Endodermal cell (in vitro differentiated cells): ENCODE measurements around the gene SPTLC1. TPM values are rescaled to one million over a fixed set of nuclear protein-coding genes. Genes with fewer than 3 reads are reported as not detected.
"Not testable (repeated sequence)": the region's sequence is repeated elsewhere in the genome, so short reads cannot be mapped to it uniquely, and the experiment has no call there.

Source experiments
- DNase-seq: peaks from one replicate; pipeline ENCODE4 v3.0.0-alpha.2; 2017
- H3K27ac ChIP-seq: 2 replicates; pipeline ENCODE4 v1.5.1; 2013; ENCODE audit warnings: mild to moderate bottlenecking, low read depth, low read length, moderate library complexity
- H3K27me3 ChIP-seq: 2 replicates; pipeline ENCODE4 v1.6.1; 2013; ENCODE audit warnings: mild to moderate bottlenecking, low read length, moderate library complexity; ENCODE audit not compliant: insufficient read depth, control insufficient read depth, poor library complexity, severe bottlenecking
- H3K36me3 ChIP-seq: 2 replicates; pipeline ENCODE4 v1.7.0; 2013; ENCODE audit warnings: mild to moderate bottlenecking, low read length, moderate library complexity; ENCODE audit not compliant: control insufficient read depth, insufficient read depth
- H3K4me1 ChIP-seq: one replicate; pipeline ENCODE4 v1.7.0; 2013; ENCODE audit warnings: low read length; ENCODE audit not compliant: control insufficient read depth, insufficient read depth
- H3K4me3 ChIP-seq: 2 replicates; pipeline ENCODE4 v1.5.1; 2013; ENCODE audit warnings: mild to moderate bottlenecking, low read length, moderate library complexity
- H3K9ac ChIP-seq: 2 replicates; pipeline ENCODE4 v1.6.1; 2013; ENCODE audit warnings: mild to moderate bottlenecking, low read length, moderate library complexity; ENCODE audit not compliant: poor library complexity, severe bottlenecking; ENCODE audit errors: extremely low read depth
- H3K9me3 ChIP-seq: 2 replicates; pipeline ENCODE4 v1.6.1; 2013; ENCODE audit warnings: mild to moderate bottlenecking, low read length, moderate library complexity; ENCODE audit not compliant: control insufficient read depth
- H3K27ac Mint-ChIP-seq: 2 replicates; pipeline ENCODE4 v1.8.0; 2020; ENCODE audit warnings: mixed read lengths
- H3K27me3 Mint-ChIP-seq: 2 replicates; pipeline ENCODE4 v1.8.0; 2021; ENCODE audit warnings: mild to moderate bottlenecking, mixed read lengths; ENCODE audit not compliant: insufficient read depth
- H3K36me3 Mint-ChIP-seq: 2 replicates; pipeline ENCODE4 v1.8.0; 2020; ENCODE audit warnings: low read depth, mixed read lengths
- H3K4me1 Mint-ChIP-seq: 2 replicates; pipeline ENCODE4 v1.8.0; 2020; ENCODE audit warnings: mixed read lengths
- H3K4me3 Mint-ChIP-seq: 2 replicates; pipeline ENCODE4 v1.8.0; 2020; ENCODE audit warnings: mild to moderate bottlenecking, moderate library complexity, mixed read lengths
- H3K9me3 Mint-ChIP-seq: 2 replicates; pipeline ENCODE4 v1.8.0; 2020; ENCODE audit warnings: mild to moderate bottlenecking, mixed read lengths
- CTCF ChIP-seq: fragments of 200-600 bp; sonication (generic); conservative IDR thresholded peaks from 2 replicates; pipeline ENCODE4 v1.5.0; 2021; ENCODE audit warnings: antibody characterized with exemption, mild to moderate bottlenecking
- WGBS, 2 experiments: methylation state at CpG; one replicate each; pipeline versions ENCODE4 v1.1.5 to v1.1.7; 2013; ENCODE audit warnings: missing lambda C conversion rate in 2 of 2, mixed read lengths in 1 of 2; ENCODE audit not compliant: insufficient coverage in 1 of 2, insufficient read length in 1 of 2; 5-methylcytosine and 5-hydroxymethylcytosine counted together
- total RNA-seq, 2 donors: library from RNA; stranded (reverse); fragmentation: NEBNext Ultra II Directional in 1 of 2; extraction: Animal tissue kit (Norgen Biotek cat#: 25700) in 1 of 2; gene quantifications; 2 replicates in 1 of 2; 3 replicates in 1 of 2; pipeline ENCODE4 v1.2.1, GENCODE V29; 2021

Gene SPTLC1
- total RNA-seq, 2 donors from 2014 or later, result 68.3 to 75.6 TPM

GRCh38 chr9:92136184-92136858 is 21.1 kb upstream of the SPTLC1 start:
- Mint-ChIP-seq H3K27me3 (peaks cover 26% of the 10 kb centered on the region), H3K4me1 (peaks cover 10% of the 10 kb centered on the region), H3K9me3 (no peaks in the 10 kb centered on the region), H3K36me3 (no peaks in the 10 kb centered on the region), H3K27ac (no peak overlapping the region), H3K4me3 (no peak overlapping the region)
- Histone ChIP-seq H3K4me1 (no peaks in the 10 kb centered on the region), H3K9me3 (no peaks in the 10 kb centered on the region), H3K36me3 (no peaks in the 10 kb centered on the region), H3K27ac (no peak overlapping the region), H3K27me3 (peaks cover 9% of the 10 kb centered on the region), H3K9ac (no peak overlapping the region), H3K4me3 (no peak overlapping the region)
- 88 to 90% methylated on average over 6 to 19 of the region's 19 CpGs for WGBS, 2 experiments
- TF ChIP-seq CTCF, result no peak
- no peak for DNase-seq

GRCh38 chr9:92135576-92135975 is 20.4 kb upstream of the SPTLC1 start:
- TF ChIP-seq CTCF, result no peak
- no peaks in the 10 kb centered on the region for H3K36me3 Mint-ChIP-seq
- H3K27ac Mint-ChIP-seq, result no peak overlapping the region
- no peak overlapping the region for H3K9ac ChIP-seq
- peaks cover 5% of the 10 kb centered on the region for H3K9me3 Mint-ChIP-seq
- peaks cover 3% of the 10 kb centered on the region for H3K27me3 ChIP-seq
- DNase-seq, result no peak
- H3K9me3 ChIP-seq, result no peaks in the 10 kb centered on the region
- H3K4me1 ChIP-seq, result no peaks in the 10 kb centered on the region
- H3K4me3 ChIP-seq, result no peak overlapping the region
- H3K4me1 Mint-ChIP-seq, result peaks cover 5% of the 10 kb centered on the region
- H3K27ac ChIP-seq, result no peak overlapping the region
- no peak overlapping the region for H3K4me3 Mint-ChIP-seq
- H3K27me3 Mint-ChIP-seq, result peaks cover 20% of the 10 kb centered on the region
- H3K36me3 ChIP-seq, result no peaks in the 10 kb centered on the region
- 85 to 89% methylated on average over 5 to 7 of the region's 7 CpGs for WGBS, 2 experiments

GRCh38 chr9:92133949-92134604 is 18.9 kb upstream of the SPTLC1 start:
- Histone ChIP-seq H3K27ac (no peak overlapping the region), H3K9me3 (no peaks in the 10 kb centered on the region), H3K27me3 (no peaks in the 10 kb centered on the region), H3K4me3 (no peak overlapping the region), H3K9ac (no peak overlapping the region), H3K4me1 (no peaks in the 10 kb centered on the region), H3K36me3 (no peaks in the 10 kb centered on the region)
- WGBS, 2 experiments, result 33 to 69% methylated on average over 4 to 19 of the region's 19 CpGs
- Mint-ChIP-seq H3K9me3 (peaks cover 5% of the 10 kb centered on the region), H3K36me3 (no peaks in the 10 kb centered on the region), H3K4me3 (peak overlapping the region; percentile 30), H3K27ac (no peak overlapping the region), H3K4me1 (peaks cover 5% of the 10 kb centered on the region), H3K27me3 (peaks cover 17% of the 10 kb centered on the region)
- DNase-seq, result peak; percentile 97
- peak; percentile 99 for TF ChIP-seq CTCF

GRCh38 chr9:92132913-92133312 is 17.7 kb upstream of the SPTLC1 start:
- not testable (repeated sequence) for H3K4me3 ChIP-seq, H3K4me1 ChIP-seq, H3K36me3 Mint-ChIP-seq, H3K9ac ChIP-seq, H3K27me3 ChIP-seq, H3K27ac ChIP-seq, H3K9me3 ChIP-seq, H3K9me3 Mint-ChIP-seq, DNase-seq, H3K36me3 ChIP-seq, H3K27ac Mint-ChIP-seq, H3K4me3 Mint-ChIP-seq, H3K4me1 Mint-ChIP-seq
- H3K27me3 Mint-ChIP-seq, result peaks cover 17% of the 10 kb centered on the region
- WGBS, 2 experiments, result 93 to 100% methylated on average over 1 of the region's 1 CpG
